HEK293 (cell line): ENCODE results near the gene ENAH.
A peak's percentile ranks its signal among the peaks of the same experiment; 100 is the strongest.

Experiments used
- CTCF ChIA-PET: fragments of 350-600 bp; formaldehyde crosslinking; extraction: SDS; loops from one replicate; lab custom pipeline; 2021; ENCODE audit warnings: antibody characterized with exemption; lab: Yijun Ruan, JAX
- POLR2A ChIA-PET: fragments of 300-600 bp; formaldehyde crosslinking; extraction: SDS; loops from one replicate; lab custom pipeline; 2020; ENCODE audit warnings: antibody characterized with exemption, inconsistent platforms; lab: Yijun Ruan, JAX
- H3K27ac ChIP-seq: fragments of 200-500 bp; sonication (Bioruptor generic); 2 replicates; pipeline ENCODE4 v1.5.1; 2014; ENCODE audit warnings: low read depth, low read length, control low read depth, inconsistent platforms; ENCODE audit errors: extremely low read depth
- H3K36me3 ChIP-seq, 2 experiments: fragments of 200-500 bp in 1 of 2; sonication (Bioruptor generic) in 1 of 2; 1 replicate in 1 of 2; 2 replicates in 1 of 2; pipeline ENCODE4 v1.5.1; 2014 to 2017; ENCODE audit warnings: inconsistent platforms in 2 of 2, low read length in 2 of 2; ENCODE audit not compliant: control insufficient read depth in 2 of 2, insufficient read depth in 1 of 2
- H3K4me1 ChIP-seq: fragments of 200-500 bp; sonication (Bioruptor generic); 2 replicates; pipeline ENCODE4 v1.5.1; 2014; ENCODE audit warnings: mild to moderate bottlenecking, low read length, inconsistent platforms; ENCODE audit not compliant: control insufficient read depth, insufficient read depth
- H3K4me3 ChIP-seq: 2 replicates; pipeline ENCODE4 v1.5.1; 2011; ENCODE audit warnings: low read depth, mild to moderate bottlenecking, control low read depth, low read length, moderate library complexity
- H3K9me3 ChIP-seq: fragments of 200-500 bp; sonication (Bioruptor generic); 2 replicates; pipeline ENCODE4 v1.5.1; 2014; ENCODE audit warnings: low read depth, low read length, inconsistent platforms; ENCODE audit not compliant: control insufficient read depth, insufficient read depth
- GFI1B ChIP-seq: fragments of 450-650 bp; formaldehyde crosslinking; IDR thresholded peaks from 2 replicates; pipeline ENCODE4 v1.5.1; 2016; ENCODE audit warnings: missing biosample characterization, missing genetic modification characterization
- GLI4 ChIP-seq: fragments of 450-650 bp; formaldehyde crosslinking; IDR thresholded peaks from 2 replicates; pipeline ENCODE4 v1.5.1; 2016; ENCODE audit warnings: missing biosample characterization, missing genetic modification characterization
- MEIS1 ChIP-seq: sonication (generic); formaldehyde crosslinking; IDR thresholded peaks from 2 replicates; pipeline ENCODE4 v1.8.1; 2022; ENCODE audit warnings: missing genetic modification reagents, mild to moderate bottlenecking, borderline replicate concordance
- PRDM6 ChIP-seq: fragments of 450-650 bp; formaldehyde crosslinking; IDR thresholded peaks from 2 replicates; pipeline ENCODE4 v1.5.1; 2017; ENCODE audit warnings: missing biosample characterization, missing genetic modification characterization
- ZNF112 ChIP-seq: fragments of 450-650 bp; formaldehyde crosslinking; IDR thresholded peaks from 2 replicates; pipeline ENCODE4 v1.5.0; 2017; ENCODE audit warnings: missing biosample characterization, missing genetic modification characterization
- ZNF184 ChIP-seq: fragments of 450-650 bp; IDR thresholded peaks from 2 replicates; pipeline ENCODE4 v1.5.1; 2018; ENCODE audit warnings: missing biosample characterization, mild to moderate bottlenecking, missing genetic modification characterization
- ZNF214 ChIP-seq: fragments of 450-650 bp; formaldehyde crosslinking; IDR thresholded peaks from 2 replicates; pipeline ENCODE4 v1.5.1; 2017; ENCODE audit warnings: missing biosample characterization, mild to moderate bottlenecking, missing genetic modification characterization, borderline replicate concordance
- ZNF354C ChIP-seq: fragments of 450-650 bp; formaldehyde crosslinking; IDR thresholded peaks from 2 replicates; pipeline ENCODE4 v1.5.1; 2016; ENCODE audit warnings: missing biosample characterization, missing genetic modification characterization, low read depth, borderline replicate concordance
- ZNF366 ChIP-seq: fragments of 450-650 bp; formaldehyde crosslinking; conservative IDR thresholded peaks from 2 replicates; pipeline ENCODE4 v1.5.1; 2016; ENCODE audit warnings: missing biosample characterization, missing genetic modification characterization
- ZNF473 ChIP-seq: fragments of 450-650 bp; formaldehyde crosslinking; IDR thresholded peaks from 2 replicates; pipeline ENCODE4 v1.5.1; 2017; ENCODE audit warnings: missing biosample characterization, missing genetic modification characterization
- ZNF48 ChIP-seq: fragments of 450-650 bp; formaldehyde crosslinking; IDR thresholded peaks from 2 replicates; pipeline ENCODE4 v1.5.1; 2016; ENCODE audit warnings: missing biosample characterization, missing genetic modification characterization
- ZNF518A ChIP-seq: fragments of 450-650 bp; formaldehyde crosslinking; conservative IDR thresholded peaks from 2 replicates; pipeline ENCODE4 v1.5.1; 2016; ENCODE audit warnings: low read depth, missing biosample characterization, missing genetic modification characterization
- ZNF544 ChIP-seq: fragments of 450-650 bp; formaldehyde crosslinking; IDR thresholded peaks from 2 replicates; pipeline ENCODE4 v1.5.0; 2017; ENCODE audit warnings: missing biosample characterization, missing genetic modification characterization
- ZNF555 ChIP-seq: fragments of 450-650 bp; formaldehyde crosslinking; conservative IDR thresholded peaks from 2 replicates; pipeline ENCODE4 v1.5.1; 2017; ENCODE audit warnings: missing biosample characterization, mild to moderate bottlenecking, missing genetic modification characterization, inconsistent platforms
- ZNF580 ChIP-seq: fragments of 450-650 bp; formaldehyde crosslinking; IDR thresholded peaks from 2 replicates; pipeline ENCODE4 v1.5.1; 2016; ENCODE audit warnings: missing biosample characterization, missing genetic modification characterization
- ZNF76 ChIP-seq: fragments of 450-650 bp; formaldehyde crosslinking; IDR thresholded peaks from 2 replicates; pipeline ENCODE4; 2016; ENCODE audit warnings: low read depth, missing biosample characterization, missing genetic modification characterization, borderline replicate concordance
- ZNF777 ChIP-seq: fragments of 450-650 bp; formaldehyde crosslinking; IDR thresholded peaks from 2 replicates; pipeline ENCODE4 v1.5.1; 2017; ENCODE audit warnings: missing biosample characterization, missing genetic modification characterization, borderline replicate concordance
- ZSCAN18 ChIP-seq: fragments of 450-650 bp; formaldehyde crosslinking; IDR thresholded peaks from 2 replicates; pipeline ENCODE4 v1.5.1; 2016; ENCODE audit warnings: missing biosample characterization, missing genetic modification characterization

ENAH gene

GRCh38 chr1:225645194-225645895 lies 7.6 kb downstream of the ENAH start (continued):
- no peak for TF ChIP-seq ZNF518A (tag by site-specific recombination)
- 0 out of 2 replicates have a peak, but pooled peaks have one; percentile 19 for TF ChIP-seq ZNF214

GRCh38 chr1:225644666-225645065 lies 8.3 kb downstream of the ENAH start:
- Histone ChIP-seq H3K9me3 (no peaks in the 10 kb centered on the region), H3K36me3 (peaks cover 12 to 19% of the 10 kb centered on the region in 2 experiments), H3K27ac (no peak overlapping the region), H3K4me3 (no peak overlapping the region), H3K4me1 (peaks cover 16% of the 10 kb centered on the region)
- CTCF ChIA-PET, result interaction anchor here (0.6 to 1.6 kb wide), 2 partner anchors 12 to 127 kb away, joined by 3 to 6 read pairs; no protein-coding TSS in a partner anchor
- TF ChIP-seq ZNF777 (tag by site-specific recombination) (no peak), ZNF112 (tag by site-specific recombination) (no peak), ZNF473 (tag by site-specific recombination) (no peak), ZSCAN18 (no peak), ZNF555 (tag by site-specific recombination) (no peak), ZNF366 (tag by site-specific recombination) (no peak), GLI4 (no peak), ZNF580 (no peak), ZNF76 (tag by site-specific recombination) (no peak), ZNF544 (no peak), ZNF354C (tag by site-specific recombination) (no peak), ZNF48 (no peak), MEIS1 (no peak), ZNF184 (tag by site-specific recombination) (no peak), PRDM6 (tag by site-specific recombination) (peak; percentile 60), GFI1B (0 out of 2 replicates have a peak, but pooled peaks have one; percentile 38)
- POLR2A ChIA-PET, result interaction anchor here (0.6 to 1.0 kb wide), 2 partner anchors 8 to 12 kb away, joined by 3 read pairs; partner anchors contain the start of gene ENAH
